ENCODE measurements around the gene DLEC1.

- TF ChIP-seq POLR2A (IDR thresholded peaks at IDR 0.05; ENCODE audit: low read depth, low read length) (no peak), TAF1 (IDR thresholded peaks at IDR 0.05; ENCODE audit: low read depth, low read length) (no peak), POLR2AphosphoS5 (IDR thresholded peaks at IDR 0.05; ENCODE audit: low read depth, low read length) (no peak), PAX5 (IDR thresholded peaks at IDR 0.05; ENCODE audit: insufficient read depth, low read length, severe bottlenecking) (no peak), SPI1 (IDR thresholded peaks at IDR 0.05; ENCODE audit: low read depth, low read length) (no peak), POU2F2 (IDR thresholded peaks at IDR 0.05; ENCODE audit: low read depth, low read length) (no peak)
Observed at GRCh38 chr3:38171622-38172021, 132.6 kb downstream of the DLEC1 start.
